ENCODE measurements around the gene CEP152. TPM values are rescaled to one million over a fixed set of nuclear protein-coding genes. Genes with fewer than 3 reads are reported as not detected.

Gene CEP152
- total and polyA plus RNA-seq, 9 of the 15 experiments (the other 6 are each of a cell fraction or from before 2014, with no cell fraction given) = 9.9 to 43.0 (median 23.6) TPM

DNA sequence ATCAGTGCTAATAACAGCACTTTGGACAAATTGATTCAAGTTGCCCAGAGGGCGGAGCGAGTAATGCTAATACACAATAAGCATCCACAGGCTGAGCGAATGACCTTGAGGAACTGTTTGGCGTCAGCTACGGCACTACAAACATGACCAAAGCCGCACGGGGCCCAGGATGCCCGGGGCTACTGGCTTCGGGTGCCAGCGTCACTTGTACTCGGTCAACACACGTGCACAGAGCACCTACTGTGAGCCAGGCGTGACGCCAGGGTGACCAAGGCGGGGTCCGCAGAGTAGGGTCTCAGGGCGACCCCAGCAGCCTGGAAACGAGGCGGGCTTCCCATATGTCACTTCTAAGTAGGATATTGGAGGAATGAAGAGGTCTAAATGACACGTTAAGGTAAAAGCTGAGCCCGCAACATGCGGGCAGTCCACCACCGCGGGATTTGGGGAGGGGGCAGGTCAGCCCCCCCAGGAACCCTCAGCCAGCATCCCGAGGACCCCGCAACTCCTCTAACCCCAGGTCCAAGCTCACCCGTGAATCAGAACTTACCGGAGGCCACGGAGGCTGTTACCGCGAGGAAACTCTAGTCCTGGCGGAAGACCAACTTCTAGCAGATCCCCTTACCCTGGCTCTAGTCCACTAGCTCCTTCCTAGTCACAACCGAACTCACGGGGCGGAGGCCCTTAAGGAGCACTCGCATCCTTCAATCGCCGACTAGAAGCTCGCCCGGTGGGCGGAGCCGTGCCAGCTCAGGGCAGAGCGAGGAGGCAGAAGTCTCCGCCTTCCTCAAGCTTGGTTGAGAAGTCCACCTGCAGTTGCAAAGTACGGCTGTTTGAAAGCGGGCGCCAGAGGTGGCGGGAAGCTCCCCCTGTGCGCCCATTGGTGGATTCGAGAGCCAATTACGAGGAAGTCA is at the start of gene CEP152 (continued):
- peak; percentile 89 for TF ChIP-seq NEUROD1 (IDR thresholded peaks at IDR 0.05; ENCODE audit: borderline replicate concordance, low read depth, low read length, partially characterized antibody)
- TF ChIP-seq MTA2 (IDR thresholded peaks at IDR 0.05; ENCODE audit: low read depth) = no peak
- TF ChIP-seq SPI1 (IDR thresholded peaks at IDR 0.05; ENCODE audit: borderline replicate concordance, low read depth, low read length) = no peak
- TF ChIP-seq RNF2 (IDR thresholded peaks at IDR 0.05) = peak; percentile 27; the same call in 1 of the 2 replicates
- no peak for TF ChIP-seq ZNF696 (CRISPR knock-in tag; conservative IDR thresholded peaks at IDR 0.05)
- no peak for TF ChIP-seq BDP1 (IDR thresholded peaks at IDR 0.05; ENCODE audit: insufficient read depth, insufficient read length)
- TF ChIP-seq NCOA2 (IDR thresholded peaks at IDR 0.05; ENCODE audit: partially characterized antibody in 2 of 2) = no peak
- TF ChIP-seq, protein P1, sequence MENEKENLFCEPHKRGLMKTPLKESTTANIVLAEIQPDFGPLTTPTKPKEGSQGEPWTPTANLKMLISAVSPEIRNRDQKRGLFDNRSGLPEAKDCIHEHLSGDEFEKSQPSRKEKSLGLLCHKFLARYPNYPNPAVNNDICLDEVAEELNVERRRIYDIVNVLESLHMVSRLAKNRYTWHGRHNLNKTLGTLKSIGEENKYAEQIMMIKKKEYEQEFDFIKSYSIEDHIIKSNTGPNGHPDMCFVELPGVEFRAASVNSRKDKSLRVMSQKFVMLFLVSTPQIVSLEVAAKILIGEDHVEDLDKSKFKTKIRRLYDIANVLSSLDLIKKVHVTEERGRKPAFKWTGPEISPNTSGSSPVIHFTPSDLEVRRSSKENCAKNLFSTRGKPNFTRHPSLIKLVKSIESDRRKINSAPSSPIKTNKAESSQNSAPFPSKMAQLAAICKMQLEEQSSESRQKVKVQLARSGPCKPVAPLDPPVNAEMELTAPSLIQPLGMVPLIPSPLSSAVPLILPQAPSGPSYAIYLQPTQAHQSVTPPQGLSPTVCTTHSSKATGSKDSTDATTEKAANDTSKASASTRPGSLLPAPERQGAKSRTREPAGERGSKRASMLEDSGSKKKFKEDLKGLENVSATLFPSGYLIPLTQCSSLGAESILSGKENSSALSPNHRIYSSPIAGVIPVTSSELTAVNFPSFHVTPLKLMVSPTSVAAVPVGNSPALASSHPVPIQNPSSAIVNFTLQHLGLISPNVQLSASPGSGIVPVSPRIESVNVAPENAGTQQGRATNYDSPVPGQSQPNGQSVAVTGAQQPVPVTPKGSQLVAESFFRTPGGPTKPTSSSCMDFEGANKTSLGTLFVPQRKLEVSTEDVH (IDR thresholded peaks at IDR 0.05; ENCODE audit: low read depth, partially characterized antibody) = peak; percentile 97
- TF ChIP-seq, protein P2, sequence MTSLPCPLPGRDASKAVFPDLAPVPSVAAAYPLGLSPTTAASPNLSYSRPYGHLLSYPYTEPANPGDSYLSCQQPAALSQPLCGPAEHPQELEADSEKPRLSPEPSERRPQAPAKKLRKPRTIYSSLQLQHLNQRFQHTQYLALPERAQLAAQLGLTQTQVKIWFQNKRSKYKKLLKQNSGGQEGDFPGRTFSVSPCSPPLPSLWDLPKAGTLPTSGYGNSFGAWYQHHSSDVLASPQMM (CRISPR knock-in tag; IDR thresholded peaks at IDR 0.05) = no peak
- TF ChIP-seq, protein P3, sequence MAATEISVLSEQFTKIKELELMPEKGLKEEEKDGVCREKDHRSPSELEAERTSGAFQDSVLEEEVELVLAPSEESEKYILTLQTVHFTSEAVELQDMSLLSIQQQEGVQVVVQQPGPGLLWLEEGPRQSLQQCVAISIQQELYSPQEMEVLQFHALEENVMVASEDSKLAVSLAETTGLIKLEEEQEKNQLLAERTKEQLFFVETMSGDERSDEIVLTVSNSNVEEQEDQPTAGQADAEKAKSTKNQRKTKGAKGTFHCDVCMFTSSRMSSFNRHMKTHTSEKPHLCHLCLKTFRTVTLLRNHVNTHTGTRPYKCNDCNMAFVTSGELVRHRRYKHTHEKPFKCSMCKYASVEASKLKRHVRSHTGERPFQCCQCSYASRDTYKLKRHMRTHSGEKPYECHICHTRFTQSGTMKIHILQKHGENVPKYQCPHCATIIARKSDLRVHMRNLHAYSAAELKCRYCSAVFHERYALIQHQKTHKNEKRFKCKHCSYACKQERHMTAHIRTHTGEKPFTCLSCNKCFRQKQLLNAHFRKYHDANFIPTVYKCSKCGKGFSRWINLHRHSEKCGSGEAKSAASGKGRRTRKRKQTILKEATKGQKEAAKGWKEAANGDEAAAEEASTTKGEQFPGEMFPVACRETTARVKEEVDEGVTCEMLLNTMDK (IDR thresholded peaks at IDR 0.05; ENCODE audit: borderline replicate concordance, insufficient read depth, low read depth, low read length, poor library complexity, severe bottlenecking) = no peak
- peak; percentile 55 for TF ChIP-seq L3MBTL2 (IDR thresholded peaks at IDR 0.05)
- TF ChIP-seq, protein P4, sequence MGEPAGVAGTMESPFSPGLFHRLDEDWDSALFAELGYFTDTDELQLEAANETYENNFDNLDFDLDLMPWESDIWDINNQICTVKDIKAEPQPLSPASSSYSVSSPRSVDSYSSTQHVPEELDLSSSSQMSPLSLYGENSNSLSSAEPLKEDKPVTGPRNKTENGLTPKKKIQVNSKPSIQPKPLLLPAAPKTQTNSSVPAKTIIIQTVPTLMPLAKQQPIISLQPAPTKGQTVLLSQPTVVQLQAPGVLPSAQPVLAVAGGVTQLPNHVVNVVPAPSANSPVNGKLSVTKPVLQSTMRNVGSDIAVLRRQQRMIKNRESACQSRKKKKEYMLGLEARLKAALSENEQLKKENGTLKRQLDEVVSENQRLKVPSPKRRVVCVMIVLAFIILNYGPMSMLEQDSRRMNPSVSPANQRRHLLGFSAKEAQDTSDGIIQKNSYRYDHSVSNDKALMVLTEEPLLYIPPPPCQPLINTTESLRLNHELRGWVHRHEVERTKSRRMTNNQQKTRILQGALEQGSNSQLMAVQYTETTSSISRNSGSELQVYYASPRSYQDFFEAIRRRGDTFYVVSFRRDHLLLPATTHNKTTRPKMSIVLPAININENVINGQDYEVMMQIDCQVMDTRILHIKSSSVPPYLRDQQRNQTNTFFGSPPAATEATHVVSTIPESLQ (CRISPR knock-in tag; IDR thresholded peaks at IDR 0.05) = peak; percentile 63; the same call in 1 of the 2 replicates
